Activated T-cell treated with anti-CD3 and anti-CD28 coated beads, Interleukin-2, amount 50 U/mL, for 4 hours (primary cell): Measurements from ENCODE around the gene FCGR2B. TPM values are rescaled to one million over a fixed set of nuclear protein-coding genes. Genes with fewer than 3 reads are reported as not detected.
A peak's percentile ranks its signal among the peaks of the same experiment; 100 is the strongest.

Experiments used
- ATAC-seq, 2 donors: fragments of 200-7000 bp; cut with Tn5 transposase; one replicate each; pipeline ENCODE4 v1.10.0; 2021
- DNase-seq: peaks from one replicate; pipeline ENCODE4 v3.0.0-alpha.2; 2020
- H3K27me3 Mint-ChIP-seq: one replicate; pipeline ENCODE4 v1.8.0; 2021; ENCODE audit warnings: low read depth, mixed read lengths
- H3K36me3 Mint-ChIP-seq: one replicate; pipeline ENCODE4 v1.8.0; 2022; ENCODE audit warnings: mixed read lengths; ENCODE audit not compliant: insufficient read depth
- H3K4me1 Mint-ChIP-seq: one replicate; pipeline ENCODE4 v1.8.0; 2021; ENCODE audit warnings: low read depth, mixed read lengths
- H3K4me3 Mint-ChIP-seq: one replicate; pipeline ENCODE4 v1.8.0; 2021; ENCODE audit warnings: mild to moderate bottlenecking, moderate library complexity, mixed read lengths
- H3K9me3 Mint-ChIP-seq: one replicate; pipeline ENCODE4 v1.8.0; 2021; ENCODE audit warnings: mixed read lengths
- total RNA-seq, 3 donors: library from RNA; stranded (reverse); gene quantifications; one replicate each; pipeline ENCODE4 v1.2.1, GENCODE V29; 2021

FCGR2B gene
- total RNA-seq, 3 donors from 2014 or later = 0.13 TPM; not detected in 2

DNA sequence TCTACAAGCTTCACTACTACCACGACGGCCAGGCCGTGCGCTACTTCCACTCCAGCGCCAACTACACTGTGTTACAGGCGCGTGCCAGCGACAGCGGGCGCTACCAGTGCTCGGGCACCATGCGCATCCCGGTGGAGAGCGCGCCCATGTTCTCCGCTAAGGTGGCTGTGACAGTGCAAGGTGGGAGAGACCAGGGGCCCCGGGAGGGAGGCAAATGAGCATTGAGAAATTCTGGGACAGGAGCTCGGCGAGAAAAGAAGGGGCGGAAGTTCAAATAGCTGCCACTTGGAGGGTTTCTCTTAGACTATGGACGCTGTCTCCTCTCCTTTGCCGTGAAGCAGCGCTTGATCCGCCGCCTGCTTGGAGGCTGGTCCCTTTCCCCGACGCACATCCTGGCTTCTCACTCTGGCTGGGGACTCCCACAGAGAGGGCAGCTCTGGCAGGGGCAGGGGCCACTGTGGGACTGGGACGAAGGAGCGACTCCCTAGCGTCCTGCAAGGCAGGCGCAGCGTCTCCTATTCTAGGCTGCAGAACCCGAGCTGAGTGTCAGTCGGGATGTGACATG lies 63.0 kb downstream of the FCGR2B start:
- ATAC-seq = peak; percentile 16 to 44
- no peaks in the 10 kb centered on the region for H3K36me3 Mint-ChIP-seq
- H3K9me3 Mint-ChIP-seq = no peaks in the 10 kb centered on the region
- DNase-seq = peak; percentile 15
- peak overlapping the region; percentile 90 for H3K4me3 Mint-ChIP-seq
- peaks cover 6% of the 10 kb centered on the region for H3K27me3 Mint-ChIP-seq
- peaks cover 51% of the 10 kb centered on the region for H3K4me1 Mint-ChIP-seq

DNA sequence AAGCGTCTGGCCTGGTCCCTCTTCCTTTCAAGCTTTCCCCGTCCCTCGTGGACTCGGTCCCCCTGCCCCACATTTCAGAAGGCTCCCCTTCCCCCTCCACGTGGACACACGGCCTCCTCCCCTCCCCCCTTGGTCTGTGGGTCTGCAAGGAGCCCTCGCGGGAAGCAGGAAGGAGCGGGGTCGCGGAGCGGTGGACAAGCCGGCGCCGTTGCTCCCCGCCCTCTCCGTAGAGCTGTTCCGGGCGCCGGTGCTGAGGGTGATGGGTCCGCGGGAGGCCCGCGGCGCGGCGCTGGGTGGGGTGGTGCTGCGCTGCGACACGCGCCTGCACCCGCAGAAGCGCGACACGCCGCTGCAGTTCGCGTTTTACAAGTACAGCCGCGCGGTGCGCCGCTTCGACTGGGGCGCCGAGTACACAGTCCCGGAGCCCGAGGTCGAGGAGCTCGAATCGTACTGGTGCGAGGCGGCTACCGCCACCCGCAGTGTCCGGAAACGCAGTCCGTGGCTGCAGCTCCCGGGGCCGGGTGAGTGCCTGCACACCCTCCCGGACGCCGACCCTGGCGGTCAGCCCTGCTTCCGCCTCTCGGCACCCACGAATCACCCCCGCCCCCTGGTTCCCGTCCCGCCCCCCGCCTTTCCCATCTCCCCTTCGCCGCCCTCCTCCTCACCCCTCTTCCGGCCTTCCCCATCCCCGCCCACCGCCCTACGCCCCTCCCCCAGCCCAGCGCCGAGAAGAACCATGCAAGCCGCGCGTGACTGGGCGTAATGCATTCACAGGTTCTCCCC lies 63.7 kb downstream of the FCGR2B start:
- DNase-seq = peak; percentile 63
- Mint-ChIP-seq H3K4me1 (peaks cover 57% of the 10 kb centered on the region), H3K9me3 (no peaks in the 10 kb centered on the region), H3K36me3 (no peaks in the 10 kb centered on the region), H3K27me3 (peaks cover 9% of the 10 kb centered on the region), H3K4me3 (peak overlapping the region; percentile 90)
- peak; percentile 57 to 61 for ATAC-seq

DNA sequence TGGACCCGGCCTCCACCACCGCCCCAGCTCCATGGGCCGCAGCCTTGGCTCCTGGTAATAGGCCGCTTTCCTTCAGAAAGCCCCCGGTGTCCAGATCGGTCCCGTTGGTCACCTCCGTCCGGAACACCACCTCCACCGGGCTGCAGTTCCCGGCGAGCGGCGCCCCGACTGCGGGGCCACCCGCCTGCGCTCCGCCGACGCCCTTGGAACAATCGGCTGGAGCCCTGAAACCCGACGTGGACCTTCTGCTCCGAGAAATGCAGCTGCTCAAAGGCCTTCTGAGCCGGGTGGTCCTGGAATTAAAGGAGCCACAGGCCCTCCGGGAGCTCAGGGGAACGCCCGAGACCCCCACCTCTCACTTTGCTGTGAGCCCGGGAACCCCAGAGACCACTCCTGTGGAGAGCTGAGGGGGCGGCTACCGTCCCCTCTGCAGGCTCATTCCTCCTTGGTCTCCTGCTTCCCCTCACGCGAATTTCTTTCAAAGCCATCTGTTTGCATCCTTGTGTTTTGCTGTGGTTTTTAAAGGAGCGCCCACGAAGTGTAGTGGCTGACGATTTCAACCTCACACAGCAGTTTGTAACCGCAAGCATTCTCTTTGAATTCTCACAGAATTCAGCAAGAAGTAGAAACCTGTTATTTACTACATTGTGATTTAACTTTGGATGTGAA lies 64.4 kb downstream of the FCGR2B start:
- DNase-seq (no peak), ATAC-seq (peak; percentile 23 to 46)
- peaks cover 9% of the 10 kb centered on the region for H3K27me3 Mint-ChIP-seq
- H3K4me1 Mint-ChIP-seq = peaks cover 52% of the 10 kb centered on the region
- no peaks in the 10 kb centered on the region for H3K9me3 Mint-ChIP-seq
- peak overlapping the region; percentile 90 for H3K4me3 Mint-ChIP-seq
- H3K36me3 Mint-ChIP-seq = no peaks in the 10 kb centered on the region

Other genes with a start within 250 kb of the FCGR2B start
- gene FCGR2A, start 157.7 kb upstream of the FCGR2B start, total RNA-seq = under 1 TPM; 0.29 to 0.86 (median 0.38) TPM
- 1 to 10 TPM in 2 of 3 donors, under 1 TPM in 1; 0.82 to 3.8 (median 1.9) TPM for gene HSPA6, start 138.6 kb upstream of the FCGR2B start, total RNA-seq
- gene FCGR3A, start 113.3 kb upstream of the FCGR2B start, total RNA-seq = under 1 TPM; 0.40 to 0.87 (median 0.61) TPM
- gene FCGR3B, start 32.0 kb upstream of the FCGR2B start, total RNA-seq = not detected
- under 1 TPM; 0.24 to 0.38 (median 0.28) TPM for gene FCRLA, start 44.1 kb downstream of the FCGR2B start, total RNA-seq
- under 1 TPM in 2 of 3 donors, not detected in 1; 0.14 to 0.18 TPM for gene FCRLB, start 58.4 kb downstream of the FCGR2B start, total RNA-seq
- 10 to 100 TPM; 41.7 to 45.1 (median 41.7) TPM for gene DUSP12, start 86.6 kb downstream of the FCGR2B start, total RNA-seq
- 10 to 100 TPM; 20.0 to 26.2 (median 24.8) TPM for gene ATF6, start 103.2 kb downstream of the FCGR2B start, total RNA-seq